ENCODE data around the gene ANO4.
A peak's percentile ranks its signal among the peaks of the same experiment; 100 is the strongest.
"Not testable (repeated sequence)": the region's sequence is repeated elsewhere in the genome, so short reads cannot be mapped to it uniquely, and the experiment has no call there.

Gene ANO4

DNA sequence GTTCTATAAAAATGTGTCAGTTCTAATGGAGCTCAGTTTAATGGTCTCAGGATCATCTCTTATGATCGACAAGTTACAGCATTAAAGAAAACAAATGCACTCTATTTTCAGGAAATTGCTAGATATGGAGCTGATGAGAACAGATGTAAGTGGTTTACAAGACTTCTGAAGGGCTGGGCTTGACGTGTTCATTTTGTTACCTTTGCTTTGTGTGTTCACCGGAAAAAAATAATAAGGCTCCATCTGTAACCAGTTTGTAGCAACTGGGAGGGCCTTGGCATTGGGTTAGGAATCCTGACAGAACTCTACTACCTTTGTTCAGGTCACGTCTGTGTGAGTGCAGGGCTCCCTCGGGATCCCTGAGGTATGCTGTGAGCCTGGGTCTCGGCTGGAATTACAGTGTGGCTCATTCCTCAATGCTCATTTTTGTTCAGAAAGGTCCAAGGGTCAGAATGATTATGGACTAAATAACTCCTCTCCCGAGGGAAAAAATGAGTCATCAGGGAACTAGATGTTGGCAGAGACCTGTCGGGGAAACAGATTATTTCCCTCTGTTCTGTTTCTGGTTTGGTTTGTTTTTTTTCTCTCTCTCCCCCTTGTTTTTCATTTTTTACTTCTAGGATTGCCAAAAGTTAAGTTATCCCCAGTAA, 257.4 kb downstream of the ANO4 start:
- Histone ChIP-seq H3K9me3 (replicated peaks; ENCODE audit: low read length) (no peaks in the 10 kb centered on the region), H3K36me3 (ENCODE audit: insufficient read depth, low read length) (no peaks in the 10 kb centered on the region), H3K4me2 (ENCODE audit: low read length) (peak overlapping the region; percentile 51), H3K4me3 (ENCODE audit: low read length) (no peak overlapping the region), H3K4me1 (ENCODE audit: control insufficient read depth, insufficient read depth, low read length) (peaks cover 18% of the 10 kb centered on the region), H3K27me3 (ENCODE audit: control insufficient read depth, insufficient read depth, low read length) (no peaks in the 10 kb centered on the region), H3K9ac (ENCODE audit: low read depth, low read length) (peak overlapping the region; percentile 5)

DNA sequence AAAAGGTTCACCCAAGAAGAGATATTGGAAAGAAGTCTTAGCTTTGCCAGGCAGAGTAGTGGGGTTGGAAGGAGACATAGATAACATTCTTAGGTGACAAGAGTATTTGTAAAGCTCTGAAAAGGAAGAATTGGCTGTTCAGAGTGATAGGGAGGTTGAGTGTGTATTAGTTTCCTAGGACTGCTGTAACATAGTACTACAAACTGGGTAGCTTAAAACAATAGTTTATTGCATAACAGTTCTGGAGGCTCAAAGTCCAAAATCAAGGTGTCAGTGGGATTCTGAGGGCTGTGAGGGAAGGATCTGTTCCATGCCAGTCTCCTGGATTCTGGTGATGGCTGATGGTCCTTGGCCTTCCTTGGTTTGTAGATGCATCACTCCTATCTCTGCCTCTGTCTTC, 258.6 kb downstream of the ANO4 start:
- no peak overlapping the region for H3K9ac ChIP-seq (ENCODE audit: low read depth, low read length)
- H3K9me3 ChIP-seq (replicated peaks; ENCODE audit: low read length) = no peaks in the 10 kb centered on the region
- H3K4me1 ChIP-seq (ENCODE audit: control insufficient read depth, insufficient read depth, low read length) = peaks cover 18% of the 10 kb centered on the region
- no peak overlapping the region for H3K4me3 ChIP-seq (ENCODE audit: low read length)
- no peak overlapping the region for H3K4me2 ChIP-seq (ENCODE audit: low read length)
- no peaks in the 10 kb centered on the region for H3K36me3 ChIP-seq (ENCODE audit: insufficient read depth, low read length)
- no peaks in the 10 kb centered on the region for H3K27me3 ChIP-seq (ENCODE audit: control insufficient read depth, insufficient read depth, low read length)

DNA sequence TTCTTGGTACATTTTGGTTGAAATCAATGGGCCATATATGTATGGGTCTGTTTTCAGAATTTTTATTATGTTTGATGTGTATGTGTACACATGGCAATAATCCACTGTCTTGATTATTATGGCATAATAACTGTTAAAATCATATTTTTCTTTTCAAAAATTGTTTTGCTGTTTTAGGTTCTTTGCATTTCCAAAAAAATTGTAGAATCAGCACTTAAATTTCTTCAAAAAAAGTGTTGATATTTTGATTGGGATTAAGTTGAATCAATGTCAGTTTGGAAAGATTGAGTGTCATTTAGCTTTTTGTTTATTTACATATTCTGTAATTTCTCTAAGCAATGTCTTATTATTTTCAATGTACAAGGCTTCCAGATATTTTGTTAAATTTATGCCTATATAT, 261.4 kb downstream of the ANO4 start:
- no peaks in the 10 kb centered on the region for H3K27me3 ChIP-seq (ENCODE audit: control insufficient read depth, insufficient read depth, low read length)
- H3K9me3 ChIP-seq (replicated peaks; ENCODE audit: low read length) = no peaks in the 10 kb centered on the region
- peaks cover 15% of the 10 kb centered on the region for H3K4me1 ChIP-seq (ENCODE audit: control insufficient read depth, insufficient read depth, low read length)
- no peak overlapping the region for H3K4me3 ChIP-seq (ENCODE audit: low read length)
- H3K4me2 ChIP-seq (ENCODE audit: low read length) = no peak overlapping the region
- H3K36me3 ChIP-seq (ENCODE audit: insufficient read depth, low read length) = no peaks in the 10 kb centered on the region
- H3K9ac ChIP-seq (ENCODE audit: low read depth, low read length) = no peak overlapping the region

DNA sequence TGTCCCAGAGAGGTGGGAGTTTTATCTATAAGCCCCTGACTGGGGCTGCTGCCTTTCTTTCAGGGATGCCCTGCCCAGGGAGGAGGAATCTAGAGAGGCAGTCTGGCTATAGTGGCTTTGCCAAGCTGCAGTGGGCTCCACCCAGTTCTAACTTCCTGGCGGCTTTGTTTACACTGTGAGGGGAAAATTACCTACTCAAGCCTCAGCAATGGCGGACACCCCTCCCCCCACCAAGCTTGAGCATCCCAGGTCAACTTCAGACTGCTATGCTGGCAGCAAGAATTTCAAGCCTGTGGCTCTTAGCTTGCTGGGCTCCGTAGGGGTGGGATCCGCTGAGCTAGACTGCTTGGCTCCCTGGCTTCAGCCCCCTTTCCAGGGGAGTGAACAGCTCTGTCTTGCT, 267.9 kb downstream of the ANO4 start:
- H3K27me3 ChIP-seq (ENCODE audit: control insufficient read depth, insufficient read depth, low read length); H3K36me3 ChIP-seq (ENCODE audit: insufficient read depth, low read length); H3K4me2 ChIP-seq (ENCODE audit: low read length); H3K9ac ChIP-seq (ENCODE audit: low read depth, low read length); H3K4me3 ChIP-seq (ENCODE audit: low read length); H3K9me3 ChIP-seq (replicated peaks; ENCODE audit: low read length); H3K4me1 ChIP-seq (ENCODE audit: control insufficient read depth, insufficient read depth, low read length): not testable (repeated sequence)

- no peaks in the 10 kb centered on the region for H3K27me3 ChIP-seq (ENCODE audit: control insufficient read depth, insufficient read depth, low read length)
- no peak overlapping the region for H3K9ac ChIP-seq (ENCODE audit: low read depth, low read length)
- no peak overlapping the region for H3K4me2 ChIP-seq (ENCODE audit: low read length)
- H3K4me3 ChIP-seq (ENCODE audit: low read length) = no peak overlapping the region
- H3K36me3 ChIP-seq (ENCODE audit: insufficient read depth, low read length) = no peaks in the 10 kb centered on the region
- no peaks in the 10 kb centered on the region for H3K4me1 ChIP-seq (ENCODE audit: control insufficient read depth, insufficient read depth, low read length)
- H3K9me3 ChIP-seq (replicated peaks; ENCODE audit: low read length) = no peaks in the 10 kb centered on the region
Observed at GRCh38 chr12:101064721-101065120, 270.1 kb downstream of the ANO4 start.

- H3K9me3 ChIP-seq (replicated peaks; ENCODE audit: low read length) = no peaks in the 10 kb centered on the region
- H3K36me3 ChIP-seq (ENCODE audit: insufficient read depth, low read length) = no peaks in the 10 kb centered on the region
- no peaks in the 10 kb centered on the region for H3K4me1 ChIP-seq (ENCODE audit: control insufficient read depth, insufficient read depth, low read length)
- H3K9ac ChIP-seq (ENCODE audit: low read depth, low read length) = no peak overlapping the region
- no peak overlapping the region for H3K4me2 ChIP-seq (ENCODE audit: low read length)
- no peaks in the 10 kb centered on the region for H3K27me3 ChIP-seq (ENCODE audit: control insufficient read depth, insufficient read depth, low read length)
- H3K4me3 ChIP-seq (ENCODE audit: low read length) = no peak overlapping the region
Observed at GRCh38 chr12:101066489-101066888, 271.9 kb downstream of the ANO4 start.

DNA sequence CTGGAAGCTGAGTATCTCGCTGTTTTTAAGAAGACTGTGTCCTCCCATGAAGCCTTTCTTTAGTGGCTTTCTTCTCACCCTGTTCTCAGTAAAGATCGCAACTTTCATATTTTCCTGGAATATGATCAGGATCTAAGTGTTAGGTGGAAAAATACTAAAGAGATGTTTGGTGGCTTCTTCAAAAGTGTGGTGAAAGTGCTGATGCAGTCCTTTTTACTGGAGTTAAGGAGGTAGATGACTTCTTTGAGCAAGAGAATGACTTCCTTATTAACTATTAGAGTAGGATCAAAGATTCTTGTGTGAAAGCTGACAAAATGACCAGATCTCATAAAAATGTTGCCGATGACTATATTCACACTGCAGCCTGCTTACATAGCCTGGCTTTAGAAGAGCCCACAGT, 273.8 kb downstream of the ANO4 start:
- H3K27me3 ChIP-seq (ENCODE audit: control insufficient read depth, insufficient read depth, low read length) = no peaks in the 10 kb centered on the region
- no peaks in the 10 kb centered on the region for H3K36me3 ChIP-seq (ENCODE audit: insufficient read depth, low read length)
- no peak overlapping the region for H3K4me3 ChIP-seq (ENCODE audit: low read length)
- no peaks in the 10 kb centered on the region for H3K9me3 ChIP-seq (replicated peaks; ENCODE audit: low read length)
- H3K9ac ChIP-seq (ENCODE audit: low read depth, low read length) = no peak overlapping the region
- no peak overlapping the region for H3K4me2 ChIP-seq (ENCODE audit: low read length)
- H3K4me1 ChIP-seq (ENCODE audit: control insufficient read depth, insufficient read depth, low read length) = no peaks in the 10 kb centered on the region

DNA sequence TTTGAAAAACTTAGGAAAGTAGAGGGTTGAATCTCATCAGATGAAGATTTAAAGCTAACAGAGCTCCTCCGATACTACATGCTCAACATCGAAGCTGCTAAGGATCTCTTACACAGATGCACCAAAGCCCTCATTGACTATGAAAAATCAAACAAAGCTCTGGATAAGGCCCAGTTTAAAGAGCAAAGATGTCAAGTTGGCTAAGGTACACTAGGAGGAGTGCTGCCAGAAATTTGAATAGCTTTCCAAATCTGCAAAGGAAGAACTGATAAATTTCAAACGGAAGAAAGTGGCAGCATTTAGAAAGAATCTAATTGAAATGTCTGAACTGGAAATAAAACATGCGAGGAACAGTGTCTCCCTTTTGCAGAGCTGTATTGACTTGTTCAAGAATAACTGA, 274.3 kb downstream of the ANO4 start:
- Histone ChIP-seq H3K9ac (ENCODE audit: low read depth, low read length) (no peak overlapping the region), H3K36me3 (ENCODE audit: insufficient read depth, low read length) (no peaks in the 10 kb centered on the region), H3K27me3 (ENCODE audit: control insufficient read depth, insufficient read depth, low read length) (no peaks in the 10 kb centered on the region), H3K4me3 (ENCODE audit: low read length) (no peak overlapping the region), H3K4me2 (ENCODE audit: low read length) (no peak overlapping the region), H3K4me1 (ENCODE audit: control insufficient read depth, insufficient read depth, low read length) (no peaks in the 10 kb centered on the region), H3K9me3 (replicated peaks; ENCODE audit: low read length) (no peaks in the 10 kb centered on the region)

- H3K9me3 ChIP-seq (replicated peaks; ENCODE audit: low read length) = no peaks in the 10 kb centered on the region
- no peak overlapping the region for H3K4me2 ChIP-seq (ENCODE audit: low read length)
- H3K4me1 ChIP-seq (ENCODE audit: control insufficient read depth, insufficient read depth, low read length) = peaks cover 10% of the 10 kb centered on the region
- H3K4me3 ChIP-seq (ENCODE audit: low read length) = no peak overlapping the region
- no peaks in the 10 kb centered on the region for H3K27me3 ChIP-seq (ENCODE audit: control insufficient read depth, insufficient read depth, low read length)
- H3K9ac ChIP-seq (ENCODE audit: low read depth, low read length) = no peak overlapping the region
- no peaks in the 10 kb centered on the region for H3K36me3 ChIP-seq (ENCODE audit: insufficient read depth, low read length)
Observed at GRCh38 chr12:101074940-101075680, 280.5 kb downstream of the ANO4 start.

GRCh38 chr12:101076921-101077320, 282.3 kb downstream of the ANO4 start:
- no peaks in the 10 kb centered on the region for H3K36me3 ChIP-seq (ENCODE audit: insufficient read depth, low read length)
- peaks cover 10% of the 10 kb centered on the region for H3K4me1 ChIP-seq (ENCODE audit: control insufficient read depth, insufficient read depth, low read length)
- no peak overlapping the region for H3K4me3 ChIP-seq (ENCODE audit: low read length)
- no peaks in the 10 kb centered on the region for H3K27me3 ChIP-seq (ENCODE audit: control insufficient read depth, insufficient read depth, low read length)
- H3K9me3 ChIP-seq (replicated peaks; ENCODE audit: low read length) = no peaks in the 10 kb centered on the region
- no peak overlapping the region for H3K9ac ChIP-seq (ENCODE audit: low read depth, low read length)
- no peak overlapping the region for H3K4me2 ChIP-seq (ENCODE audit: low read length)

DNA sequence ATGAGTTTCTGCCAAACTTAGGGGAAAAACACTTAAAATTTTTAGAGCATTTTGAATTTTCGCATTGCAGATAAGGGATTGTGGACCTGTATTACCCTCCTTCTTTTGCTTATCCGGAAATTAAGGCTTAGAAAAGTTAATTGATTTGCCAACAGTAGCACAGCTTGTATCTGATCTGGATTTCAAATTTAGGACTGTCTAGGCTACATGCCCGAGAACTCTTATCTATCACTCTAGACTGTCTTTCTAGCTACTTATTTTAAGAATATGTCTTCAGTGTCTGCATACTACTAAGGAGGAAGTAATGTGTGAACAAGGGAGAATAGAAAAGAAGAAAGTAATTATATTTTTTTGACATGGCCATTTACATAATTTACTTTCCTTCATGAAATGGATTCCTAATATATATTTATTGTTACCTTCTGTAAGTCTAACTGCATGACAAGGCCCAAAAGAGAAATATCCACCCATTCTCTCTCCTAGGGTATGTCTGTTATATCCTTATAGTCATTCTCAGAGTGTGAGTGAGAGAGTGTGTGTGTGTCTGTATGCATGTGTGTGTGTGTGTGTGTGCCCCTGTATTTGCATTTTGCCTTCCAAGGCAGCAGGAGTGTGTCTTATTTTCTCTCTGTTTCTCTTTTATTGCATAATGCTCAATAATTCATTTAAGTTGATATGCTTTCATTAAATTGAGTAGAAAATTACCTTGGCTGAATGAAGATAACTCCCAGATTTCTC, 283.4 kb downstream of the ANO4 start:
- H3K36me3 ChIP-seq (ENCODE audit: insufficient read depth, low read length) = no peaks in the 10 kb centered on the region
- H3K4me3 ChIP-seq (ENCODE audit: low read length) = no peak overlapping the region
- no peak overlapping the region for H3K4me2 ChIP-seq (ENCODE audit: low read length)
- H3K27me3 ChIP-seq (ENCODE audit: control insufficient read depth, insufficient read depth, low read length) = no peaks in the 10 kb centered on the region
- no peaks in the 10 kb centered on the region for H3K9me3 ChIP-seq (replicated peaks; ENCODE audit: low read length)
- H3K9ac ChIP-seq (ENCODE audit: low read depth, low read length) = no peak overlapping the region
- H3K4me1 ChIP-seq (ENCODE audit: control insufficient read depth, insufficient read depth, low read length) = peaks cover 10% of the 10 kb centered on the region

Measured in skeletal muscle satellite cell (primary cell).